ENCODE measurements around the gene CERCAM. TPM values are rescaled to one million over a fixed set of nuclear protein-coding genes. Genes with fewer than 3 reads are reported as not detected.

The CERCAM gene
- total RNA-seq, 4 donors from 2014 or later, result 4.5 to 19.7 (median 7.8) TPM

- Histone ChIP-seq H3K9me3 (no peaks in the 10 kb centered on the region), H3K36me3 (peaks cover 0 to 24% (median 7%) of the 10 kb centered on the region in 4 donors), H3K27me3 (no peaks in the 10 kb centered on the region), H3K4me3 (no peak overlapping the region), H3K4me1 (no peaks in the 10 kb centered on the region), H3K27ac (no peak overlapping the region)
- in situ Hi-C loops (cut with MboI; ENCODE audit: low pct_ligation_motif_present in 1 of 4, low pct_unique_long_range_greater_than_20kb in 1 of 4, low sequenced_read_pairs in 3 of 4), result no loop called here
- DNase-seq, result no peak
- WGBS, 2 donors (ENCODE audit: low coverage in 1 of 2), result 83% methylated on average over 1 of the region's 1 CpG; no CpG with 5 or more reads in 1 of the 2 donors
- intact Hi-C loops (cut with DNase I; ENCODE audit: low total_unique reads), result no loop called here
- no peak for TF ChIP-seq POLR2A (IDR thresholded peaks at IDR 0.05)
- no peak for TF ChIP-seq EP300 (IDR thresholded peaks at IDR 0.05; ENCODE audit: low read depth)
- no peak for TF ChIP-seq POLR2AphosphoS5 (IDR thresholded peaks at IDR 0.05)
- TF ChIP-seq CTCF (IDR thresholded peaks at IDR 0.05), result no peak
These were observed 58.6 kb downstream of the CERCAM start for GRCh38 chr9:128479262-128479661.

- peaks cover 0 to 26% (median 2%) of the 10 kb centered on the region in 4 donors for H3K36me3 ChIP-seq
- no peaks in the 10 kb centered on the region for H3K4me1 ChIP-seq
- H3K4me3 ChIP-seq, result no peak overlapping the region
- no peaks in the 10 kb centered on the region for H3K9me3 ChIP-seq
- H3K27ac ChIP-seq, result no peak overlapping the region
- DNase-seq, result no peak
- WGBS, 2 donors (ENCODE audit: low coverage in 1 of 2), result 96 to 100% methylated on average over 2 to 10 of the region's 10 CpGs
- in situ Hi-C loops (cut with MboI; ENCODE audit: low pct_ligation_motif_present in 1 of 4, low pct_unique_long_range_greater_than_20kb in 1 of 4, low sequenced_read_pairs in 3 of 4) (no loop called here), intact Hi-C loops (cut with DNase I; ENCODE audit: low total_unique reads) (no loop called here)
- no peaks in the 10 kb centered on the region for H3K27me3 ChIP-seq
- TF ChIP-seq CTCF (IDR thresholded peaks at IDR 0.05) (no peak), EP300 (IDR thresholded peaks at IDR 0.05; ENCODE audit: low read depth) (no peak), POLR2A (IDR thresholded peaks at IDR 0.05) (no peak), POLR2AphosphoS5 (IDR thresholded peaks at IDR 0.05) (no peak)
These were observed 60.9 kb downstream of the CERCAM start for GRCh38 chr9:128481561-128481960.

GRCh38 chr9:128482186-128482585 is 61.5 kb downstream of the CERCAM start:
- Histone ChIP-seq H3K4me1 (no peaks in the 10 kb centered on the region), H3K36me3 (peaks cover 0 to 31% (median 2%) of the 10 kb centered on the region in 4 donors), H3K27ac (no peak overlapping the region), H3K4me3 (no peak overlapping the region), H3K9me3 (no peaks in the 10 kb centered on the region), H3K27me3 (no peaks in the 10 kb centered on the region)
- WGBS, 2 donors (ENCODE audit: low coverage in 1 of 2), result 94 to 95% methylated on average over 4 to 7 of the region's 7 CpGs
- no peak for TF ChIP-seq POLR2AphosphoS5 (IDR thresholded peaks at IDR 0.05)
- no peak for TF ChIP-seq POLR2A (IDR thresholded peaks at IDR 0.05)
- TF ChIP-seq CTCF (IDR thresholded peaks at IDR 0.05), result no peak
- TF ChIP-seq EP300 (IDR thresholded peaks at IDR 0.05; ENCODE audit: low read depth), result no peak
- in situ Hi-C loops (cut with MboI; ENCODE audit: low pct_ligation_motif_present in 1 of 4, low pct_unique_long_range_greater_than_20kb in 1 of 4, low sequenced_read_pairs in 3 of 4) (no loop called here), intact Hi-C loops (cut with DNase I; ENCODE audit: low total_unique reads) (no loop called here)
- no peak for DNase-seq

- Histone ChIP-seq H3K9me3 (no peaks in the 10 kb centered on the region), H3K27ac (no peak overlapping the region), H3K4me1 (no peaks in the 10 kb centered on the region), H3K36me3 (peaks cover 0 to 26% (median 2%) of the 10 kb centered on the region in 4 donors), H3K27me3 (no peaks in the 10 kb centered on the region), H3K4me3 (no peak overlapping the region)
- TF ChIP-seq CTCF (IDR thresholded peaks at IDR 0.05) (no peak), POLR2AphosphoS5 (IDR thresholded peaks at IDR 0.05) (no peak), POLR2A (IDR thresholded peaks at IDR 0.05) (no peak), EP300 (IDR thresholded peaks at IDR 0.05; ENCODE audit: low read depth) (no peak)
- in situ Hi-C loops (cut with MboI; ENCODE audit: low pct_ligation_motif_present in 1 of 4, low pct_unique_long_range_greater_than_20kb in 1 of 4, low sequenced_read_pairs in 3 of 4), result no loop called here
- 93% methylated on average over 17 of the region's 17 CpGs; no CpG with 5 or more reads in 1 of the 2 donors for WGBS, 2 donors (ENCODE audit: low coverage in 1 of 2)
- intact Hi-C loops (cut with DNase I; ENCODE audit: low total_unique reads), result no loop called here
- no peak for DNase-seq
These were observed 64.2 kb downstream of the CERCAM start for GRCh38 chr9:128484686-128485413.
